K562 (cell line): ENCODE results near the gene SNX20. TPM values are rescaled to one million over a fixed set of nuclear protein-coding genes. Genes with fewer than 3 reads are reported as not detected.
A peak's percentile ranks its signal among the peaks of the same experiment; 100 is the strongest.

Experiments
- ATAC-seq: fragments of 200-7000 bp; cut with Tn5 transposase; 3 replicates; pipeline ENCODE4 v1.9.1; 2020; ENCODE audit warnings: moderate library complexity
- BruUV-seq: library from RNA; stranded (reverse); fragments of 400-500 nt; replicated peaks from 2 replicates; lab custom pipeline; 2021; lab: Mats Ljungman, UMichigan
- CTCF ChIA-PET: fragments of 300-600 bp; formaldehyde crosslinking; extraction: SDS; loops from one replicate; lab custom pipeline; 2021; ENCODE audit warnings: low intra/inter-chr PET ratio; lab: Yijun Ruan, JAX
- POLR2A ChIA-PET: fragments of 300-600, 350-650 bp; sonication (Branson Sonifier 250); formaldehyde crosslinking; extraction: SDS; loops from one replicate; lab custom pipeline; 2021; ENCODE audit warnings: antibody characterized with exemption, inconsistent platforms; lab: Yijun Ruan, JAX
- DNase-seq, 4 experiments: peaks; one replicate each; pipeline versions ENCODE4 v3.0.0 to v3.0.0-alpha.2; 2011 to 2018; ENCODE audit warnings: low spot score in 3 of 4, mixed read lengths in 3 of 4; ENCODE audit errors: extremely low read depth in 1 of 4
- FAIRE-seq: peaks from 2 replicates; lab custom pipeline; 2011; peaks lifted over from hg19 to GRCh38; lab: Jason Lieb, UNC
- H2AFZ ChIP-seq: 2 replicates; pipeline ENCODE4 v1.6.0; 2011; ENCODE audit warnings: low read depth, low read length, control low read depth, inconsistent platforms
- H3K27ac ChIP-seq: fragments of 200-600 bp; 3 replicates; pipeline ENCODE4 v1.8.0; 2011; ENCODE audit warnings: low read depth, mild to moderate bottlenecking, control low read depth, inconsistent platforms, low read length, moderate library complexity, mixed read lengths; ENCODE audit errors: extremely low read depth
- H3K27me3 ChIP-seq, 2 experiments: fragments of 300-600 bp in 1 of 2; 2 replicates in 1 of 2; 3 replicates in 1 of 2; pipeline versions ENCODE4 v1.6.0 to v1.8.0; 2011; ENCODE audit warnings: inconsistent platforms in 2 of 2, low read length in 2 of 2, mild to moderate bottlenecking in 1 of 2, mixed read lengths in 1 of 2, moderate library complexity in 1 of 2; ENCODE audit not compliant: control insufficient read depth in 2 of 2, insufficient read depth in 2 of 2
- H3K36me3 ChIP-seq: fragments of 300-600 bp; 3 replicates; pipeline ENCODE4 v1.8.0; 2011; ENCODE audit warnings: mild to moderate bottlenecking, low read length, inconsistent platforms; ENCODE audit not compliant: control insufficient read depth, insufficient read depth
- H3K4me1 ChIP-seq, 2 experiments: fragments of 200-600 bp in 1 of 2; replicated peaks in 1 of 2; 2 replicates in 1 of 2; 3 replicates in 1 of 2; pipeline versions ENCODE4 v1.5.1 to v1.8.0; 2011; ENCODE audit warnings: inconsistent platforms in 2 of 2, low read length in 2 of 2, mild to moderate bottlenecking in 1 of 2, mixed read lengths in 1 of 2, moderate library complexity in 1 of 2; ENCODE audit not compliant: control insufficient read depth in 2 of 2, insufficient read depth in 2 of 2
- H3K4me2 ChIP-seq: 2 replicates; pipeline ENCODE4 v1.6.1; 2011; ENCODE audit warnings: low read length, control low read depth, inconsistent platforms, mixed read lengths; ENCODE audit not compliant: insufficient read depth
- H3K4me3 ChIP-seq: fragments of 200-600 bp; sonication (generic), shearing (Covaris generic); 2 replicates; pipeline ENCODE4 v1.5.1; 2016; ENCODE audit warnings: control low read depth, inconsistent platforms
- H3K79me2 ChIP-seq: fragments of 200-600 bp; 3 replicates; pipeline ENCODE4 v1.8.0; 2011; ENCODE audit warnings: low read length, inconsistent platforms; ENCODE audit not compliant: control insufficient read depth, insufficient read depth
- H3K9ac ChIP-seq, 2 experiments: 2 replicates each; pipeline versions ENCODE4 v1.6.0 to v1.6.1; 2011; ENCODE audit warnings: low read depth in 2 of 2, low read length in 2 of 2, control low read depth in 1 of 2, inconsistent platforms in 1 of 2, mild to moderate bottlenecking in 1 of 2, mixed read lengths in 1 of 2; ENCODE audit not compliant: insufficient read depth in 1 of 2
- H3K9me1 ChIP-seq: one replicate; pipeline ENCODE4 v1.6.0; 2011; ENCODE audit warnings: inconsistent platforms, mild to moderate bottlenecking, low read length, moderate library complexity; ENCODE audit not compliant: control insufficient read depth, insufficient read depth
- H3K9me3 ChIP-seq: replicated peaks from 2 replicates; pipeline ENCODE4 v1.5.1; 2011; ENCODE audit warnings: low read depth, low read length, inconsistent platforms; ENCODE audit not compliant: control insufficient read depth, insufficient read depth
- H4K20me1 ChIP-seq: replicated peaks from 2 replicates; pipeline ENCODE4 v1.6.1; 2011; ENCODE audit warnings: low read length, inconsistent platforms, mixed read lengths; ENCODE audit not compliant: control insufficient read depth, insufficient read depth
- FOXM1 ChIP-seq, 2 experiments: fragments of 450-650 bp in 1 of 2; sonication (generic) in 1 of 2; formaldehyde crosslinking in 1 of 2; IDR thresholded peaks; 2 replicates each; pipeline versions ENCODE4 v1.6.1 to v1.9.0; 2017 to 2022; ENCODE audit warnings: low read depth in 2 of 2, mild to moderate bottlenecking in 2 of 2, missing genetic modification reagents in 1 of 2, moderate library complexity in 1 of 2
- NONO ChIP-seq, 2 experiments: fragments of 200-400 bp in 1 of 2; fragments of 450-650 bp in 1 of 2; formaldehyde crosslinking in 1 of 2; IDR thresholded peaks; 2 replicates each; pipeline ENCODE4 v1.6.1; 2017; ENCODE audit warnings: low read depth in 2 of 2, mild to moderate bottlenecking in 2 of 2, moderate library complexity in 2 of 2, low read length in 1 of 2
- NRF1 ChIP-seq, 2 experiments: fragments of 450-650 bp; IDR thresholded peaks in 1 of 2; conservative IDR thresholded peaks in 1 of 2; 2 replicates each; pipeline ENCODE4 v1.6.1; 2014; ENCODE audit warnings: mild to moderate bottlenecking in 2 of 2
- PHF20 ChIP-seq: fragments of 450-650 bp; IDR thresholded peaks from 2 replicates; pipeline ENCODE4 v1.6.1; 2018; ENCODE audit not compliant: partially characterized antibody
- SOX6 ChIP-seq: fragments of 450-650 bp; IDR thresholded peaks from 2 replicates; pipeline ENCODE4 v1.6.1; 2014; ENCODE audit warnings: mild to moderate bottlenecking
- SREBF1 ChIP-seq: fragments of 150-350 bp; IDR thresholded peaks from 2 replicates; pipeline ENCODE4 v1.6.1; 2014; ENCODE audit warnings: antibody characterized with exemption, low read depth, low read length, borderline replicate concordance
- ZBTB7A ChIP-seq: IDR thresholded peaks from 2 replicates; pipeline ENCODE4 v1.6.1; 2011; ENCODE audit warnings: low read depth, mild to moderate bottlenecking, low read length, moderate library complexity, borderline replicate concordance; ENCODE audit not compliant: control insufficient read depth
- ZNF3 ChIP-seq: fragments of 250-450 bp; sonication (Bioruptor Pico); IDR thresholded peaks from 2 replicates; pipeline ENCODE4 v1.5.0; 2021; ENCODE audit warnings: mild to moderate bottlenecking, moderate library complexity
- ZNF445 ChIP-seq: fragments of 250-450 bp; sonication (Bioruptor Pico); IDR thresholded peaks from 2 replicates; pipeline ENCODE4 v1.4.0; 2020; ENCODE audit warnings: low read depth, mild to moderate bottlenecking, moderate library complexity
- ZNF696 ChIP-seq: fragments of 250-450 bp; sonication (Bioruptor Pico); conservative IDR thresholded peaks from 2 replicates; pipeline ENCODE4 v1.4.0; 2020; ENCODE audit warnings: mild to moderate bottlenecking, moderate library complexity
- ZNF740 ChIP-seq, 3 experiments: fragments of 200-800 bp in 1 of 3; sonication (Bioruptor generic) in 1 of 3; sonication (generic) in 1 of 3; formaldehyde crosslinking in 1 of 3; IDR thresholded peaks; 2 replicates each; pipeline versions ENCODE4 v1.6.1 to v1.8.0; 2016 to 2022; ENCODE audit warnings: mild to moderate bottlenecking in 2 of 3, missing compliant biosample characterization in 2 of 3, missing genetic modification characterization in 2 of 3, missing genetic modification reagents in 1 of 3
- ZSCAN29 ChIP-seq: fragments of 450-650 bp; IDR thresholded peaks from 2 replicates; pipeline ENCODE4 v1.6.1; 2017
- WGBS: fragments of 100-300 bp; shearing (Covaris generic); methylation state at CpG from one replicate; pipeline ENCODE4 v1.1.6; 2016; ENCODE audit warnings: low coverage, mixed read lengths; ENCODE audit not compliant: insufficient coverage; ENCODE audit errors: missing lambda C conversion rate; 5-methylcytosine and 5-hydroxymethylcytosine counted together
- in situ Hi-C: fragments of 300-500 bp; cut with MboI; formaldehyde crosslinking; loops from 4 replicates; pipeline ENCODE4 v1.15.0; 2018; ENCODE audit warnings: inconsistent platforms, mixed read lengths
- intact Hi-C: fragments of 100-400 bp; cut with micrococcal nuclease; formaldehyde crosslinking; loops from 2 replicates; pipeline ENCODE4 v1.14.2; 2022
- polyA plus RNA-seq, 8 experiments: library from polyadenylated mRNA; depleted of rRNA in 4 of 8; stranded (reverse) in 5 of 8; unstranded in 3 of 8; fragments of >200 nt; fragmentation: Nextera tagmentation in 2 of 8; fragmentation: Illumina TruSeq in 1 of 8; extraction: Ambion mirVana in 2 of 8; extraction: Trizol in 1 of 8; gene quantifications; 2 replicates each; pipeline versions ENCODE4 v1.2.1 to v1.2.3, GENCODE V29; 2011 to 2014; ENCODE audit warnings: inconsistent platforms in 1 of 8, missing spikeins in 1 of 8
- total RNA-seq, 7 experiments: library from RNA; depleted of rRNA in 6 of 7; stranded (reverse); fragments of >200 nt in 6 of 7; fragmentation: Illumina TruSeq in 2 of 7; extraction: Trizol in 2 of 7; gene quantifications; 2 replicates each; pipeline versions ENCODE4 v1.2.1 to v1.2.3, GENCODE V29; 2011 to 2021; ENCODE audit warnings: low replicate concordance in 1 of 7
- TF ChIP-seq, protein P1 (sequence below): sonication (generic); formaldehyde crosslinking; IDR thresholded peaks from 2 replicates; pipeline ENCODE4 v1.9.0; 2022; ENCODE audit warnings: mild to moderate bottlenecking, missing genetic modification reagents

Gene SNX20
- total and polyA plus RNA-seq, 9 of the 15 experiments (the other 6 are each of a cell fraction or from before 2014, with no cell fraction given) = 0.04 to 0.07 TPM; not detected in 7

GRCh38 chr16:50694206-50694605, 13.1 kb upstream of the SNX20 start (continued):
- TF ChIP-seq, protein P1, sequence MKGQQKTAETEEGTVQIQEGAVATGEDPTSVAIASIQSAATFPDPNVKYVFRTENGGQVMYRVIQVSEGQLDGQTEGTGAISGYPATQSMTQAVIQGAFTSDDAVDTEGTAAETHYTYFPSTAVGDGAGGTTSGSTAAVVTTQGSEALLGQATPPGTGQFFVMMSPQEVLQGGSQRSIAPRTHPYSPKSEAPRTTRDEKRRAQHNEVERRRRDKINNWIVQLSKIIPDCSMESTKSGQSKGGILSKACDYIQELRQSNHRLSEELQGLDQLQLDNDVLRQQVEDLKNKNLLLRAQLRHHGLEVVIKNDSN (CRISPR knock-in tag) = no peak
- TF ChIP-seq PHF20 (no peak), ZNF3 (no peak), ZNF445 (no peak), SREBF1 (no peak), ZSCAN29 (no peak), SOX6 (no peak), FOXM1 (IDR thresholded peaks at IDR 0.05; ENCODE audit: low read depth) (no peak), FOXM1 (CRISPR knock-in tag; IDR thresholded peaks at IDR 0.05; ENCODE audit: low read depth) (no peak), ZNF696 (CRISPR knock-in tag) (no peak)

- H3K4me1 ChIP-seq = peaks cover 9% of the 10 kb centered on the region in 2 experiments; a peak in 4 of 5 replicates
- H3K27me3 ChIP-seq = peaks cover 1 to 23% of the 10 kb centered on the region in 2 experiments; a peak in 2 of 5 replicates
- H2AFZ ChIP-seq = no peak within 1 kb of the TSS
- TF ChIP-seq NONO (IDR thresholded peaks at IDR 0.05; ENCODE audit: low read depth in 2 of 2, low read length in 1 of 2) (no peak), ZNF740 (CRISPR knock-in tag; IDR thresholded peaks at IDR 0.05) (peak; percentile 54; the same call in 1 of the 2 replicates), ZNF740 (tag; IDR thresholded peaks at IDR 0.05) (peak in 1 of 2 experiments; percentile 50; a peak in 1 of 4 replicates), NRF1 (conservative IDR thresholded peaks at IDR 0.05 in 1 of 2, IDR thresholded peaks at IDR 0.05 in 1 of 2) (peak in 1 of 2 experiments; percentile 24; a peak in 2 of 4 replicates), ZBTB7A (no peak)
- H3K79me2 ChIP-seq = no peaks in the 10 kb centered on the region
- H3K4me3 ChIP-seq = no peak within 1 kb of the TSS
- no peaks in the 10 kb centered on the region for H3K9me3 ChIP-seq
- no peaks in the 10 kb centered on the region for H3K9me1 ChIP-seq
- in situ Hi-C loops (no loop called here), intact Hi-C loops (no loop called here)
- no TSS peak for BruUV-seq
- 13% methylated on average over 27 of the region's 56 CpGs for WGBS
- H3K27ac ChIP-seq = no peak within 1 kb of the TSS
- peak in 3 of 4 experiments; percentile 41 to 67 (median 64) for DNase-seq
- POLR2A ChIA-PET = no interaction called here
- no peaks in the 10 kb centered on the region; the same call in 1 of the 2 replicates for H4K20me1 ChIP-seq
- peak within 1 kb of the TSS; percentile 35; the same call in 1 of the 2 replicates for H3K4me2 ChIP-seq
- no peak for FAIRE-seq
- peak; percentile 68 for ATAC-seq
- CTCF ChIA-PET = no interaction called here
- H3K9ac ChIP-seq = no peak within 1 kb of the TSS
- H3K36me3 ChIP-seq = no peaks in the 10 kb centered on the region
Observed at GRCh38 chr16:50692999-50693781, 12.1 kb upstream of the SNX20 start, which contains the start of gene NOD2. Gene NOD2 (plus strand): TSS chr16:50693606. CDS start chr16:50699496, 5,890 bp downstream.
